H1 (cell line): ENCODE results near the gene PHACTR1. TPM values are rescaled to one million over a fixed set of nuclear protein-coding genes. Genes with fewer than 3 reads are reported as not detected.

Experiments used
- ASH2L ChIP-seq: fragments of 200-600, 300-600 bp; sonication (generic); IDR thresholded peaks from one replicate; pipeline ENCODE4 v1.7.1; 2017; ENCODE audit warnings: low read length
- CHD7 ChIP-seq: fragments of 300-600 bp; sonication (generic); IDR thresholded peaks from 2 replicates; pipeline ENCODE4 v1.7.1; 2012; ENCODE audit warnings: low read length, moderate library complexity, mild to moderate bottlenecking, inconsistent platforms; ENCODE audit not compliant: insufficient replicate concordance
- EP300 ChIP-seq, 2 experiments: IDR thresholded peaks; 1 replicate in 1 of 2; 2 replicates in 1 of 2; pipeline ENCODE4 v1.6.1; 2011 to 2012; ENCODE audit warnings: low read depth in 2 of 2, low read length in 2 of 2, mild to moderate bottlenecking in 2 of 2, borderline replicate concordance in 1 of 2, inconsistent platforms in 1 of 2, moderate library complexity in 1 of 2
- PHF8 ChIP-seq: fragments of 200-600 bp; sonication (generic); conservative IDR thresholded peaks from 2 replicates; pipeline ENCODE4 v1.7.1; 2012; ENCODE audit warnings: low read depth, mild to moderate bottlenecking, inconsistent platforms, low read length, moderate library complexity
- RXRA ChIP-seq: IDR thresholded peaks from 2 replicates; pipeline ENCODE4 v1.6.1; 2011; ENCODE audit warnings: low read depth, mild to moderate bottlenecking, low read length, moderate library complexity; ENCODE audit not compliant: insufficient read depth
- SIX5 ChIP-seq: IDR thresholded peaks from 2 replicates; pipeline ENCODE4 v1.6.1; 2011; ENCODE audit warnings: mild to moderate bottlenecking, low read depth, low read length
- polyA plus RNA-seq, 7 experiments: library from polyadenylated mRNA; depleted of rRNA in 3 of 7; stranded (reverse) in 5 of 7; unstranded in 2 of 7; fragments of >200 nt in 5 of 7; fragments of 200-250 nt in 2 of 7; gene quantifications; 1 replicate in 5 of 7; 2 replicates in 1 of 7; 4 replicates in 1 of 7; pipeline versions ENCODE4 v1.2.1 to v1.2.3, GENCODE V29; 2011 to 2013; ENCODE audit warnings: missing spikeins in 2 of 7, mixed read lengths in 2 of 7
- total RNA-seq: library from RNA; stranded (reverse); fragmentation: NEBNext Ultra II Directional; extraction: Animal tissue kit (Norgen Biotek cat#: 25700); gene quantifications from 2 replicates; pipeline ENCODE4 v1.2.1, GENCODE V29; 2021

Gene PHACTR1
- total and polyA plus RNA-seq, 2 of the 8 experiments (the other 6 are each of a cell fraction or from before 2014, with no cell fraction given) = 3.9 to 17.1 TPM

- no peak for TF ChIP-seq CHD7
- no peak for TF ChIP-seq ASH2L
- no peak for TF ChIP-seq PHF8
- no peak for TF ChIP-seq SIX5
- TF ChIP-seq RXRA = no peak
- no peak for TF ChIP-seq EP300 (IDR thresholded peaks at IDR 0.05; ENCODE audit: borderline replicate concordance in 1 of 2, low read depth in 2 of 2, low read length in 2 of 2)
These were observed 388.6 kb downstream of the PHACTR1 start (continued) for GRCh38 chr6:13105139-13105538.
